Fibroblast of the aortic adventitia (primary cell): ENCODE results near the gene PROSER2. TPM values are rescaled to one million over a fixed set of nuclear protein-coding genes. Genes with fewer than 3 reads are reported as not detected.

Experiments used
- DNase-seq: peaks from one replicate; pipeline ENCODE4 v3.0.0-alpha.2; 2010; ENCODE audit warnings: low read depth
- H3K4me3 ChIP-seq: 2 replicates; pipeline ENCODE4 v1.5.1; 2011; ENCODE audit warnings: low read depth, mild to moderate bottlenecking, control low read depth, low read length, moderate library complexity
- CTCF ChIP-seq: IDR thresholded peaks from 2 replicates; pipeline ENCODE4 v1.5.1; 2011; ENCODE audit warnings: mild to moderate bottlenecking, low read length, control low read depth, inconsistent platforms; ENCODE audit not compliant: insufficient read depth
- total RNA-seq: library from RNA; depleted of rRNA; stranded (reverse); fragments of >200 nt; gene quantifications from 2 replicates; pipeline ENCODE4 v1.2.3, GENCODE V29; 2012; ENCODE audit warnings: low replicate concordance

Gene PROSER2
- total RNA-seq, 1 donor, result 3.1 TPM

- no peak for DNase-seq
- H3K4me3 ChIP-seq, result no peak overlapping the region
- TF ChIP-seq CTCF, result no peak
These were observed 9.1 kb upstream of the PROSER2 start for GRCh38 chr10:11813855-11814567.

GRCh38 chr10:11819027-11819426 lies 4.1 kb upstream of the PROSER2 start:
- H3K4me3 ChIP-seq, result no peak overlapping the region
- DNase-seq, result no peak
- no peak for TF ChIP-seq CTCF

- no peak overlapping the region for H3K4me3 ChIP-seq
- no peak for TF ChIP-seq CTCF
- DNase-seq, result no peak
These were observed 965 bp upstream of the PROSER2 start for GRCh38 chr10:11822026-11822756.

- no peak for TF ChIP-seq CTCF
- no peak for DNase-seq
- H3K4me3 ChIP-seq, result peak overlapping the region; percentile 76
These were observed 391 bp upstream of the PROSER2 start for GRCh38 chr10:11822809-11823121.

- peak; percentile 42 for DNase-seq
- H3K4me3 ChIP-seq, result peak overlapping the region; percentile 76
- TF ChIP-seq CTCF, result no peak
These were observed 812 bp downstream of the PROSER2 start for GRCh38 chr10:11823989-11824346.

- TF ChIP-seq CTCF, result no peak
- peak overlapping the region; percentile 76 for H3K4me3 ChIP-seq
- DNase-seq, result peak; percentile 39
These were observed 1.2 kb downstream of the PROSER2 start for GRCh38 chr10:11824376-11824775.
